Spleen (tissue), 7 donors: Measurements from ENCODE around the gene HOMER1.

Experiments used
- POLR2A ChIP-seq, 3 donors: fragments of 450-650 bp; IDR thresholded peaks; one replicate each; pipeline ENCODE4 v1.5.1; 2017; ENCODE audit warnings: antibody characterized with exemption in 3 of 3, mild to moderate bottlenecking in 1 of 3
- POLR2AphosphoS5 ChIP-seq, 3 donors: sonication (generic); formaldehyde crosslinking; IDR thresholded peaks; one replicate each; pipeline ENCODE4 v1.5.1; 2017; ENCODE audit warnings: antibody characterized with exemption in 3 of 3
- TF ChIP-seq, protein P1 (sequence below), 11 experiments: fragments of 200-600 bp in 7 of 11; fragments of 450-650 bp in 4 of 11; sonication (generic) in 4 of 11; IDR thresholded peaks in 8 of 11; conservative IDR thresholded peaks in 3 of 11; 1 replicate in 7 of 11; 2 replicates in 4 of 11; pipeline versions ENCODE4 v1.4.0 to v1.8.0; 2016 to 2021; ENCODE audit warnings: antibody characterized with exemption in 11 of 11, inconsistent platforms in 4 of 11, mild to moderate bottlenecking in 1 of 11
- donor health status: DM: no; HTN: no; CAD: no; lungs with moderate emphysema.
- donor health status: DM: no; HTN: no; CAD: no.
- donor health status: DM: no; HTN: no; CAD: no.

DNA sequence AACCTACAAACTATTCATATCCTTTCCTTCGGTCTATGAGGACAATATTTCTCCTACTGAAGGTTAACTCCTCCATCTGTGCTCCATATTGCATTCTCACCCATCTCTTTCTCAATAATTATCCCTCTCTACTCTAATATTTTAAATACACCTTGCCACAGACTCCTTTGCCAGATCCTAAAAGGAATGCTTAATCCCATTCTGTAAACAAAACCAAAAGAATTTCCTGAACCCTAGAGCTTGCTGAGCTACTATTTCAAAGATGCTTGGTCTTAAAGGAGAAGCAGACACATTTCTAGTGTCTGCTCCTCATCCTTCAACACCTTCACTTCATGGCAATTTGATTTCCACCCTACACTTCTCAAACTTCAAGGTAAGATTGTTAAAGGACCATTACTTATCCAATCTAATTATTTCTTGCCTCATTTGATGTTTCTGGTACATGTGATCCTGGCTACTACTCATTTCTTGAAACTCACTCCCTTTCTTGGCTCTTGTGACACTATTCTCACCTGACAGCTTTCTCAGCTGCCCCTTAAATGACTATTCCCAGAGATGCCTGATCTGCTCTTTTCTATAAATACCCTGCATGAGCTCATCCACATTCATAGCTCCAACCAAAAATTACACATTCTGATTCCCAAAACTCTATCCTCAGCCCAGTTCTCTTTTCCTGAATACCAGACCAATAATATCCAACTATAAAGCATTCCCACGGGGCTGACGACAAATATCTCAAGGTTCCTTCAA lies 20.2 kb downstream of the HOMER1 start:
- TF ChIP-seq, protein P1, sequence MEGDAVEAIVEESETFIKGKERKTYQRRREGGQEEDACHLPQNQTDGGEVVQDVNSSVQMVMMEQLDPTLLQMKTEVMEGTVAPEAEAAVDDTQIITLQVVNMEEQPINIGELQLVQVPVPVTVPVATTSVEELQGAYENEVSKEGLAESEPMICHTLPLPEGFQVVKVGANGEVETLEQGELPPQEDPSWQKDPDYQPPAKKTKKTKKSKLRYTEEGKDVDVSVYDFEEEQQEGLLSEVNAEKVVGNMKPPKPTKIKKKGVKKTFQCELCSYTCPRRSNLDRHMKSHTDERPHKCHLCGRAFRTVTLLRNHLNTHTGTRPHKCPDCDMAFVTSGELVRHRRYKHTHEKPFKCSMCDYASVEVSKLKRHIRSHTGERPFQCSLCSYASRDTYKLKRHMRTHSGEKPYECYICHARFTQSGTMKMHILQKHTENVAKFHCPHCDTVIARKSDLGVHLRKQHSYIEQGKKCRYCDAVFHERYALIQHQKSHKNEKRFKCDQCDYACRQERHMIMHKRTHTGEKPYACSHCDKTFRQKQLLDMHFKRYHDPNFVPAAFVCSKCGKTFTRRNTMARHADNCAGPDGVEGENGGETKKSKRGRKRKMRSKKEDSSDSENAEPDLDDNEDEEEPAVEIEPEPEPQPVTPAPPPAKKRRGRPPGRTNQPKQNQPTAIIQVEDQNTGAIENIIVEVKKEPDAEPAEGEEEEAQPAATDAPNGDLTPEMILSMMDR (IDR thresholded peaks at IDR 0.05 in 8 of 11, conservative IDR thresholded peaks at IDR 0.05 in 3 of 11), result no peak
- TF ChIP-seq POLR2AphosphoS5 (IDR thresholded peaks at IDR 0.05) (no peak), POLR2A (IDR thresholded peaks at IDR 0.05) (no peak)
